ENCODE data around the gene FBRS. TPM values are rescaled to one million over a fixed set of nuclear protein-coding genes. Genes with fewer than 3 reads are reported as not detected.

FBRS gene
- total RNA-seq, 1 donor from 2014 or later = 66.7 TPM

DNA sequence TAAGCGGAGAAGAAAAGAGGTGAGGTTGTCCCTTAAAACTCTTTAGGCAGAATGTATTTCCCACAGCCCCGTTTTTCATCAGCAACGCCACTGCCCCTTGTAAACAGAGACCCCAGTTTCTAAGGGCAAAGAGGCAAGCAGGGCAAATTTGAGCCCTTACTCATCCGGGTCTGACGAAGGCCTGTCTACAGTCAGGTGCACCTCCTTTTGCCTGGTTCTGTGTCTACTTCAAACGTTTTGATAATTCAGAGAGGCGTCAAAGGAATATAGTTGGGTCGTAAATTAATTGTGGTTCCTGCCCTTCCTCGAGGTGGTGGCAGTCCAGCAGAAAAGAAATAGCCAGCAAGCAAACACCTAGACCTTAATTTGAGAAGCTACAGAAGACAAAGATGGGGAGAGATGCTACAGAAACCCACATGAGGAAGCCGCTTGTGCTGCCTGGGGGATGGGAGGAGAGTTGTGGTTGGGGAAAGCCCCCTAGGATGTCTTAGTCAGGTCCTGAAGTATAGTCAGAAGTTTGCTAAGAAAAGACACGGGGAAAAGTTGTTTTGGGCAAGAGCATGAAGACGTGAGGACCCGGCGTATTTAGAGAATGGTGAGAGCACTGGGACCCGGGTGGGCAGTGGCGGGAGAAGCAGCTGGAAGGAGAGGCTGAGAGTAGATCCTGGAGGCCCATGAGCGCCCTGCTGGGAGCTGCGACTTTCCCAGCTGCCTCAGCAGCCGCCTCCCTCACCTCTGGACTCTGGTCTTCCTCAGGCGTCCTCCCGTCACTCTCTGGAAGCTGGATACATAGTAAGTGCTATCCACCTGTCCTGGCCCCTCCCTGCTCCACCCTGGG, 2.4 kb downstream of the FBRS start:
- Mint-ChIP-seq H3K4me1 (ENCODE audit: low read depth, unreplicated experiment) (peaks cover 16% of the 10 kb centered on the region), H3K27ac (ENCODE audit: unreplicated experiment) (peak overlapping the region; percentile 17), H3K27me3 (ENCODE audit: unreplicated experiment) (peaks cover 17% of the 10 kb centered on the region), H3K9me3 (ENCODE audit: unreplicated experiment) (peaks cover 18% of the 10 kb centered on the region), H3K36me3 (ENCODE audit: unreplicated experiment) (peaks cover 11% of the 10 kb centered on the region), H3K4me3 (ENCODE audit: unreplicated experiment) (peak overlapping the region; percentile 76)
- DNase-seq = no peak
- TF ChIP-seq, protein P1, sequence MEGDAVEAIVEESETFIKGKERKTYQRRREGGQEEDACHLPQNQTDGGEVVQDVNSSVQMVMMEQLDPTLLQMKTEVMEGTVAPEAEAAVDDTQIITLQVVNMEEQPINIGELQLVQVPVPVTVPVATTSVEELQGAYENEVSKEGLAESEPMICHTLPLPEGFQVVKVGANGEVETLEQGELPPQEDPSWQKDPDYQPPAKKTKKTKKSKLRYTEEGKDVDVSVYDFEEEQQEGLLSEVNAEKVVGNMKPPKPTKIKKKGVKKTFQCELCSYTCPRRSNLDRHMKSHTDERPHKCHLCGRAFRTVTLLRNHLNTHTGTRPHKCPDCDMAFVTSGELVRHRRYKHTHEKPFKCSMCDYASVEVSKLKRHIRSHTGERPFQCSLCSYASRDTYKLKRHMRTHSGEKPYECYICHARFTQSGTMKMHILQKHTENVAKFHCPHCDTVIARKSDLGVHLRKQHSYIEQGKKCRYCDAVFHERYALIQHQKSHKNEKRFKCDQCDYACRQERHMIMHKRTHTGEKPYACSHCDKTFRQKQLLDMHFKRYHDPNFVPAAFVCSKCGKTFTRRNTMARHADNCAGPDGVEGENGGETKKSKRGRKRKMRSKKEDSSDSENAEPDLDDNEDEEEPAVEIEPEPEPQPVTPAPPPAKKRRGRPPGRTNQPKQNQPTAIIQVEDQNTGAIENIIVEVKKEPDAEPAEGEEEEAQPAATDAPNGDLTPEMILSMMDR (IDR thresholded peaks at IDR 0.05; ENCODE audit: partially characterized antibody, unreplicated experiment) = no peak

DNA sequence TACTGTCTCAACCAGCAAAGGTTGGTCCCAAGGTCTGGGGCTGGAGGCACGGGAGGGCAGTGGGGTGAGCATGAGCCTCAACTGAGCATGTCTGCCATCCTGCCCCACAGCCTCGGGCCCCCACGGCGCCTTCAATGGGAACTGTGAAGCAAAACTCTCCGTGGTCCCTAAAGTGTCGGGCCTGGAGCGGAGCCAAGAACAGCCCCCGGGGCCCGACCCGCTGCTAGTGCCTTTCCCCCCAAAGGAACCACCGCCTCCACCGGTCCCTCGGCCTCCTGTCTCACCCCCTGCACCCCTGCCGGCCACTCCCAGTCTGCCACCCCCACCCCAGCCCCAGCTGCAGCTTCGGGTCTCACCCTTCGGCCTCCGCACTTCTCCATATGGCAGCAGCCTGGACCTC, 4.2 kb downstream of the FBRS start:
- H3K36me3 Mint-ChIP-seq (ENCODE audit: unreplicated experiment) = peaks cover 11% of the 10 kb centered on the region
- peak overlapping the region; percentile 38 for H3K4me3 Mint-ChIP-seq (ENCODE audit: unreplicated experiment)
- DNase-seq = no peak
- H3K4me1 Mint-ChIP-seq (ENCODE audit: low read depth, unreplicated experiment) = peaks cover 14% of the 10 kb centered on the region
- peaks cover 10% of the 10 kb centered on the region for H3K27me3 Mint-ChIP-seq (ENCODE audit: unreplicated experiment)
- H3K27ac Mint-ChIP-seq (ENCODE audit: unreplicated experiment) = no peak overlapping the region
- TF ChIP-seq, protein P1 (IDR thresholded peaks at IDR 0.05; ENCODE audit: partially characterized antibody, unreplicated experiment) = no peak
- peaks cover 12% of the 10 kb centered on the region for H3K9me3 Mint-ChIP-seq (ENCODE audit: unreplicated experiment)

DNA sequence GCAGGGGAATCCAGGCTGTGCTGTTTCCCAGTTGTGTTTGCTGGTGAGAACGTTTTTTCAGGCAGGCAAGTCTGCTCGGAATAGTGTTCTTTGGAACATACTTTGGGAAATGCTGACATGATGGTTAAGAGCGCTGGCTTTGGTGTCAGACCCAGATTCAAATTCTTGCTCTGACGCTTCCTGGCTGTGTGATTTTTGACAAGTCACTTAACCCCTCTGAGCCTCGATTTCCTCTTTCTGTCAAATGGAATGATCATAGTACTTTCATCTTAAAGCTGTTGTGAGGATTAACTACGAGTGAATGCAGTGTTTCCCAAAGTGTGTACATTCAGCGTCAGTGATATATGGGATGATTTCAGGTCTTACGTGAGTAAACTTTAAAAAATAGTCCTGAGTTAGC, 4.8 kb downstream of the FBRS start:
- H3K27ac Mint-ChIP-seq (ENCODE audit: unreplicated experiment) = no peak overlapping the region
- peaks cover 15% of the 10 kb centered on the region for H3K36me3 Mint-ChIP-seq (ENCODE audit: unreplicated experiment)
- H3K4me1 Mint-ChIP-seq (ENCODE audit: low read depth, unreplicated experiment) = peaks cover 14% of the 10 kb centered on the region
- peaks cover 11% of the 10 kb centered on the region for H3K9me3 Mint-ChIP-seq (ENCODE audit: unreplicated experiment)
- H3K27me3 Mint-ChIP-seq (ENCODE audit: unreplicated experiment) = peaks cover 9% of the 10 kb centered on the region
- H3K4me3 Mint-ChIP-seq (ENCODE audit: unreplicated experiment) = no peak overlapping the region
- no peak for DNase-seq
- TF ChIP-seq, protein P1 (IDR thresholded peaks at IDR 0.05; ENCODE audit: partially characterized antibody, unreplicated experiment) = no peak

DNA sequence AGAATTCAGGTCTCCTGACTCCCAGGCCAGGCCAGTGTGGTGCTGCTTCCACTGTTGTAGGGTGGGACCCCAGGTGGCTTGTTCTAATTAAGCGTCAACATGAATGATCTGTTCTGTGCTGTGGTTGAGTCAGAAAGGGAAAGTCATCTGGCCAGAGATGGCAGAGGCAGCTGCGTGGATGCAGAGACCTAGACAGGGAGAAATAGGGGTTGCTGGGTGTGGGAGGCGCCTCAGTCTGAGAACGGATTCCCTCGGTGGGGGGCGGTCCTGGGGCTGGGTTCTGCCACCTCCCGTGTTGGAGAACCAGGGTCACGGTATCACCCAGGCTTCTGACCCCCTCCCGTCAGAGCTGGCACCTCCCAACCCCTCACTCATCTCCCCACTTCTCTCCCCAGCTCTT, 5.6 kb downstream of the FBRS start:
- no peak overlapping the region for H3K4me3 Mint-ChIP-seq (ENCODE audit: unreplicated experiment)
- H3K27ac Mint-ChIP-seq (ENCODE audit: unreplicated experiment) = no peak overlapping the region
- TF ChIP-seq, protein P1 (IDR thresholded peaks at IDR 0.05; ENCODE audit: partially characterized antibody, unreplicated experiment) = no peak
- peaks cover 17% of the 10 kb centered on the region for H3K36me3 Mint-ChIP-seq (ENCODE audit: unreplicated experiment)
- H3K27me3 Mint-ChIP-seq (ENCODE audit: unreplicated experiment) = peaks cover 4% of the 10 kb centered on the region
- DNase-seq = no peak
- H3K4me1 Mint-ChIP-seq (ENCODE audit: low read depth, unreplicated experiment) = peaks cover 14% of the 10 kb centered on the region
- peaks cover 5% of the 10 kb centered on the region for H3K9me3 Mint-ChIP-seq (ENCODE audit: unreplicated experiment)

DNA sequence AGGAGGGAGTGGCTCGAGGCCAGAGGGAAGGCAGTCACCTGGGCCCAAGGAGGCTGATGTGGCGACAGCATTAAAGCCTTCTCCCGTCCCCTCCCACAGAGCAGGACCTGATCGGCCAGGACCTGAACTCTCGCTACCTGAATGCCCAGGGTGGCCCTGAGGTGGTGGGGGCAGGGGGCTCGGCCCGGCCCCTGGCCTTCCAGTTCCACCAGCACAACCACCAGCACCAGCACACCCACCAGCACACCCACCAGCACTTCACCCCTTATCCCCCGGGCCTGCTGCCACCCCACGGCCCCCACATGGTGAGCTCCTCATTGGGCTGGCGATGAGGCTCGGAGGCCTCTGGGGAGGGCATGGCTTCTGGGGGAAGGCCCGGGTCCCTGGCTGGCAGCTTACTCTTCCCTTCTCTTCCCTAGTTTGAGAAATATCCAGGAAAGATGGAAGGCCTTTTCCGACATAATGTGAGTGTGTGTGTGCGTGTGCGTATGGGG, 6.4 kb downstream of the FBRS start:
- peaks cover 3% of the 10 kb centered on the region for H3K27me3 Mint-ChIP-seq (ENCODE audit: unreplicated experiment)
- no peak overlapping the region for H3K27ac Mint-ChIP-seq (ENCODE audit: unreplicated experiment)
- TF ChIP-seq, protein P1 (IDR thresholded peaks at IDR 0.05; ENCODE audit: partially characterized antibody, unreplicated experiment) = no peak
- H3K4me1 Mint-ChIP-seq (ENCODE audit: low read depth, unreplicated experiment) = peaks cover 14% of the 10 kb centered on the region
- H3K36me3 Mint-ChIP-seq (ENCODE audit: unreplicated experiment) = peaks cover 17% of the 10 kb centered on the region
- no peak overlapping the region for H3K4me3 Mint-ChIP-seq (ENCODE audit: unreplicated experiment)
- H3K9me3 Mint-ChIP-seq (ENCODE audit: unreplicated experiment) = peaks cover 4% of the 10 kb centered on the region
- no peak for DNase-seq
